GM12892 (cell line): ENCODE data around the gene PCDHA8.

Experiments
- POLR2A ChIP-seq: IDR thresholded peaks from 2 replicates; pipeline ENCODE4 v1.6.1; 2011; ENCODE audit warnings: low read depth, low read length, control low read depth
- TAF1 ChIP-seq: IDR thresholded peaks from 2 replicates; pipeline ENCODE4 v1.6.1; 2011; ENCODE audit warnings: low read depth, mild to moderate bottlenecking, control low read depth, low read length, borderline replicate concordance

- no peak for TF ChIP-seq POLR2A
- TF ChIP-seq TAF1, result no peak
Measured at GRCh38 chr5:140794595-140795258, 46.3 kb upstream of the PCDHA8 start, which contains the start of gene PCDHA2.
